ENCODE measurements around the gene CTSL. TPM values are rescaled to one million over a fixed set of nuclear protein-coding genes. Genes with fewer than 3 reads are reported as not detected.

The CTSL gene
- total and polyA plus RNA-seq, 2 experiments from 2014 or later = 34.5 to 35.3 TPM

DNA sequence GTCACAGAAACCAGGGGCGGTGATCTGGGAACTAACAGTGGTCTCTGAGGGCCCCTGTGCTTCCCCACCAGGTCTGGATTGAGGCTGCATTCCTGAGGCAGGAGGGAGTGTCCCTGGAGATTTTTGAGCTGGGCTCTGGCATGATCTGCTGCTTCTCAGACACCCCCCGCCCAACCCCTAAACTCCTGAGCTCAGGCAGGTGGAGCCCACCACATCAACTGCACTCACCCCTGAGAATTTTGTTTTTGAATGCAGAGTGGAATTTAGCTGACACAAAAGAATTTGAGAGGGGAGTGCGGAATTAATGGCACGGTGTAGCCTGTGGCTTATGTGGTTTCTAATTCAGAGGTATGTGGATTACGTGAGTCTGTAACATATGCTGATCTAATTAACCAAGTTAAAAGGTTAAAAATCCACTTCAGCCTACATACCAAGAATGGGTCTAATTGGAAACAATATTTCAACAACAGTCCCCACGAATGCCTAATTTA, 23.9 kb upstream of the CTSL start:
- Mint-ChIP-seq H3K4me3 (no peak overlapping the region), H3K4me1 (no peaks in the 10 kb centered on the region; the same call in 2 of the 3 replicates)
- H3F3A ChIP-seq (replicated peaks; ENCODE audit: low read depth) = no peaks in the 10 kb centered on the region

More for the DNA sequence above, 23.9 kb upstream of the CTSL start:
- Histone ChIP-seq H3K4me3 (no peak overlapping the region), H3K36me3 (ENCODE audit: insufficient read depth) (peaks cover 50% of the 10 kb centered on the region), H2AFZ (no peak overlapping the region), H4K20me1 (replicated peaks; ENCODE audit: insufficient read depth) (peaks cover 2% of the 10 kb centered on the region; the same call in 1 of the 2 replicates), H3K79me2 (replicated peaks; ENCODE audit: insufficient read depth) (no peaks in the 10 kb centered on the region), H3K27ac (ENCODE audit: low read depth) (peak overlapping the region; percentile 73), H3K27me3 (ENCODE audit: insufficient read depth) (no peaks in the 10 kb centered on the region), H3K4me1 (ENCODE audit: insufficient read depth) (no peaks in the 10 kb centered on the region), H3K4me2 (no peak overlapping the region), H3K9me2 (ENCODE audit: insufficient read depth) (no peaks in the 10 kb centered on the region)
- Mint-ChIP-seq H3K27ac (peak overlapping the region; percentile 89), H3K36me3 (ENCODE audit: low read depth) (peaks cover 85% of the 10 kb centered on the region), H3K9me3 (no peaks in the 10 kb centered on the region), H3K27me3 (ENCODE audit: insufficient read depth, low read depth, poor library complexity) (peaks cover 2% of the 10 kb centered on the region)
- ATAC-seq (peak; percentile 78), DNase-seq (ENCODE audit: low spot score) (peak; percentile 57)
- no peak for TF ChIP-seq ZNF114 (CRISPR knock-in tag; IDR thresholded peaks at IDR 0.05)
- TF ChIP-seq EZH2phosphoT487 (IDR thresholded peaks at IDR 0.05; ENCODE audit: unreplicated experiment) = no peak
- no peak for TF ChIP-seq POLR2AphosphoS5 (IDR thresholded peaks at IDR 0.05; ENCODE audit: low read depth)
- no peak for TF ChIP-seq CREB1 (CRISPR knock-in tag; IDR thresholded peaks at IDR 0.05; ENCODE audit: low read depth)
- TF ChIP-seq, protein P1, sequence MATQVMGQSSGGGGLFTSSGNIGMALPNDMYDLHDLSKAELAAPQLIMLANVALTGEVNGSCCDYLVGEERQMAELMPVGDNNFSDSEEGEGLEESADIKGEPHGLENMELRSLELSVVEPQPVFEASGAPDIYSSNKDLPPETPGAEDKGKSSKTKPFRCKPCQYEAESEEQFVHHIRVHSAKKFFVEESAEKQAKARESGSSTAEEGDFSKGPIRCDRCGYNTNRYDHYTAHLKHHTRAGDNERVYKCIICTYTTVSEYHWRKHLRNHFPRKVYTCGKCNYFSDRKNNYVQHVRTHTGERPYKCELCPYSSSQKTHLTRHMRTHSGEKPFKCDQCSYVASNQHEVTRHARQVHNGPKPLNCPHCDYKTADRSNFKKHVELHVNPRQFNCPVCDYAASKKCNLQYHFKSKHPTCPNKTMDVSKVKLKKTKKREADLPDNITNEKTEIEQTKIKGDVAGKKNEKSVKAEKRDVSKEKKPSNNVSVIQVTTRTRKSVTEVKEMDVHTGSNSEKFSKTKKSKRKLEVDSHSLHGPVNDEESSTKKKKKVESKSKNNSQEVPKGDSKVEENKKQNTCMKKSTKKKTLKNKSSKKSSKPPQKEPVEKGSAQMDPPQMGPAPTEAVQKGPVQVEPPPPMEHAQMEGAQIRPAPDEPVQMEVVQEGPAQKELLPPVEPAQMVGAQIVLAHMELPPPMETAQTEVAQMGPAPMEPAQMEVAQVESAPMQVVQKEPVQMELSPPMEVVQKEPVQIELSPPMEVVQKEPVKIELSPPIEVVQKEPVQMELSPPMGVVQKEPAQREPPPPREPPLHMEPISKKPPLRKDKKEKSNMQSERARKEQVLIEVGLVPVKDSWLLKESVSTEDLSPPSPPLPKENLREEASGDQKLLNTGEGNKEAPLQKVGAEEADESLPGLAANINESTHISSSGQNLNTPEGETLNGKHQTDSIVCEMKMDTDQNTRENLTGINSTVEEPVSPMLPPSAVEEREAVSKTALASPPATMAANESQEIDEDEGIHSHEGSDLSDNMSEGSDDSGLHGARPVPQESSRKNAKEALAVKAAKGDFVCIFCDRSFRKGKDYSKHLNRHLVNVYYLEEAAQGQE (IDR thresholded peaks at IDR 0.05; ENCODE audit: unreplicated experiment) = no peak
- TF ChIP-seq, protein P2, sequence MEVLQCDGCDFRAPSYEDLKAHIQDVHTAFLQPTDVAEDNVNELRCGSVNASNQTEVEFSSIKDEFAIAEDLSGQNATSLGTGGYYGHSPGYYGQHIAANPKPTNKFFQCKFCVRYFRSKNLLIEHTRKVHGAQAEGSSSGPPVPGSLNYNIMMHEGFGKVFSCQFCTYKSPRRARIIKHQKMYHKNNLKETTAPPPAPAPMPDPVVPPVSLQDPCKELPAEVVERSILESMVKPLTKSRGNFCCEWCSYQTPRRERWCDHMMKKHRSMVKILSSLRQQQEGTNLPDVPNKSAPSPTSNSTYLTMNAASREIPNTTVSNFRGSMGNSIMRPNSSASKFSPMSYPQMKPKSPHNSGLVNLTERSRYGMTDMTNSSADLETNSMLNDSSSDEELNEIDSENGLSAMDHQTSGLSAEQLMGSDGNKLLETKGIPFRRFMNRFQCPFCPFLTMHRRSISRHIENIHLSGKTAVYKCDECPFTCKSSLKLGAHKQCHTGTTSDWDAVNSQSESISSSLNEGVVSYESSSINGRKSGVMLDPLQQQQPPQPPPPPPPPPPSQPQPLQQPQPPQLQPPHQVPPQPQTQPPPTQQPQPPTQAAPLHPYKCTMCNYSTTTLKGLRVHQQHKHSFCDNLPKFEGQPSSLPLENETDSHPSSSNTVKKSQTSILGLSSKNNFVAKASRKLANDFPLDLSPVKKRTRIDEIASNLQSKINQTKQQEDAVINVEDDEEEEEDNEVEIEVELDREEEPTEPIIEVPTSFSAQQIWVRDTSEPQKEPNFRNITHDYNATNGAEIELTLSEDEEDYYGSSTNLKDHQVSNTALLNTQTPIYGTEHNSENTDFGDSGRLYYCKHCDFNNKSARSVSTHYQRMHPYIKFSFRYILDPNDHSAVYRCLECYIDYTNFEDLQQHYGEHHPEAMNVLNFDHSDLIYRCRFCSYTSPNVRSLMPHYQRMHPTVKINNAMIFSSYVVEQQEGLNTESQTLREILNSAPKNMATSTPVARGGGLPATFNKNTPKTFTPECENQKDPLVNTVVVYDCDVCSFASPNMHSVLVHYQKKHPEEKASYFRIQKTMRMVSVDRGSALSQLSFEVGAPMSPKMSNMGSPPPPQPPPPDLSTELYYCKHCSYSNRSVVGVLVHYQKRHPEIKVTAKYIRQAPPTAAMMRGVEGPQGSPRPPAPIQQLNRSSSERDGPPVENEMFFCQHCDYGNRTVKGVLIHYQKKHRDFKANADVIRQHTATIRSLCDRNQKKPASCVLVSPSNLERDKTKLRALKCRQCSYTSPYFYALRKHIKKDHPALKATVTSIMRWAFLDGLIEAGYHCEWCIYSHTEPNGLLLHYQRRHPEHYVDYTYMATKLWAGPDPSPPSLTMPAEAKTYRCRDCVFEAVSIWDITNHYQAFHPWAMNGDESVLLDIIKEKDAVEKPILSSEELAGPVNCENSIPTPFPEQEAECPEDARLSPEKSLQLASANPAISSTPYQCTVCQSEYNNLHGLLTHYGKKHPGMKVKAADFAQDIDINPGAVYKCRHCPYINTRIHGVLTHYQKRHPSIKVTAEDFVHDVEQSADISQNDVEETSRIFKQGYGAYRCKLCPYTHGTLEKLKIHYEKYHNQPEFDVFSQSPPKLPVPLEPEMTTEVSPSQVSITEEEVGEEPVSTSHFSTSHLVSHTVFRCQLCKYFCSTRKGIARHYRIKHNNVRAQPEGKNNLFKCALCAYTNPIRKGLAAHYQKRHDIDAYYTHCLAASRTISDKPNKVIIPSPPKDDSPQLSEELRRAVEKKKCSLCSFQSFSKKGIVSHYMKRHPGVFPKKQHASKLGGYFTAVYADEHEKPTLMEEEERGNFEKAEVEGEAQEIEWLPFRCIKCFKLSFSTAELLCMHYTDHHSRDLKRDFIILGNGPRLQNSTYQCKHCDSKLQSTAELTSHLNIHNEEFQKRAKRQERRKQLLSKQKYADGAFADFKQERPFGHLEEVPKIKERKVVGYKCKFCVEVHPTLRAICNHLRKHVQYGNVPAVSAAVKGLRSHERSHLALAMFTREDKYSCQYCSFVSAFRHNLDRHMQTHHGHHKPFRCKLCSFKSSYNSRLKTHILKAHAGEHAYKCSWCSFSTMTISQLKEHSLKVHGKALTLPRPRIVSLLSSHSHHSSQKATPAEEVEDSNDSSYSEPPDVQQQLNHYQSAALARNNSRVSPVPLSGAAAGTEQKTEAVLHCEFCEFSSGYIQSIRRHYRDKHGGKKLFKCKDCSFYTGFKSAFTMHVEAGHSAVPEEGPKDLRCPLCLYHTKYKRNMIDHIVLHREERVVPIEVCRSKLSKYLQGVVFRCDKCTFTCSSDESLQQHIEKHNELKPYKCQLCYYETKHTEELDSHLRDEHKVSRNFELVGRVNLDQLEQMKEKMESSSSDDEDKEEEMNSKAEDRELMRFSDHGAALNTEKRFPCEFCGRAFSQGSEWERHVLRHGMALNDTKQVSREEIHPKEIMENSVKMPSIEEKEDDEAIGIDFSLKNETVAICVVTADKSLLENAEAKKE (CRISPR knock-in tag; IDR thresholded peaks at IDR 0.05) = no peak
- no peak for TF ChIP-seq STAT1 (IDR thresholded peaks at IDR 0.05; ENCODE audit: unreplicated experiment)
- TF ChIP-seq JUNB (IDR thresholded peaks at IDR 0.05; ENCODE audit: unreplicated experiment) = no peak
- TF ChIP-seq NANOG (IDR thresholded peaks at IDR 0.05; ENCODE audit: borderline replicate concordance) = no peak
- TF ChIP-seq, protein P3, sequence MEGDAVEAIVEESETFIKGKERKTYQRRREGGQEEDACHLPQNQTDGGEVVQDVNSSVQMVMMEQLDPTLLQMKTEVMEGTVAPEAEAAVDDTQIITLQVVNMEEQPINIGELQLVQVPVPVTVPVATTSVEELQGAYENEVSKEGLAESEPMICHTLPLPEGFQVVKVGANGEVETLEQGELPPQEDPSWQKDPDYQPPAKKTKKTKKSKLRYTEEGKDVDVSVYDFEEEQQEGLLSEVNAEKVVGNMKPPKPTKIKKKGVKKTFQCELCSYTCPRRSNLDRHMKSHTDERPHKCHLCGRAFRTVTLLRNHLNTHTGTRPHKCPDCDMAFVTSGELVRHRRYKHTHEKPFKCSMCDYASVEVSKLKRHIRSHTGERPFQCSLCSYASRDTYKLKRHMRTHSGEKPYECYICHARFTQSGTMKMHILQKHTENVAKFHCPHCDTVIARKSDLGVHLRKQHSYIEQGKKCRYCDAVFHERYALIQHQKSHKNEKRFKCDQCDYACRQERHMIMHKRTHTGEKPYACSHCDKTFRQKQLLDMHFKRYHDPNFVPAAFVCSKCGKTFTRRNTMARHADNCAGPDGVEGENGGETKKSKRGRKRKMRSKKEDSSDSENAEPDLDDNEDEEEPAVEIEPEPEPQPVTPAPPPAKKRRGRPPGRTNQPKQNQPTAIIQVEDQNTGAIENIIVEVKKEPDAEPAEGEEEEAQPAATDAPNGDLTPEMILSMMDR (conservative IDR thresholded peaks at IDR 0.05; ENCODE audit: low read depth in 2 of 2) = no peak
- no peak for TF ChIP-seq EZH2 (IDR thresholded peaks at IDR 0.05; ENCODE audit: low read depth, unreplicated experiment)
- TF ChIP-seq, protein P4, sequence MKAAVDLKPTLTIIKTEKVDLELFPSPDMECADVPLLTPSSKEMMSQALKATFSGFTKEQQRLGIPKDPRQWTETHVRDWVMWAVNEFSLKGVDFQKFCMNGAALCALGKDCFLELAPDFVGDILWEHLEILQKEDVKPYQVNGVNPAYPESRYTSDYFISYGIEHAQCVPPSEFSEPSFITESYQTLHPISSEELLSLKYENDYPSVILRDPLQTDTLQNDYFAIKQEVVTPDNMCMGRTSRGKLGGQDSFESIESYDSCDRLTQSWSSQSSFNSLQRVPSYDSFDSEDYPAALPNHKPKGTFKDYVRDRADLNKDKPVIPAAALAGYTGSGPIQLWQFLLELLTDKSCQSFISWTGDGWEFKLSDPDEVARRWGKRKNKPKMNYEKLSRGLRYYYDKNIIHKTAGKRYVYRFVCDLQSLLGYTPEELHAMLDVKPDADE (IDR thresholded peaks at IDR 0.05) = no peak
- no peak for TF ChIP-seq ZNF331 (CRISPR knock-in tag; IDR thresholded peaks at IDR 0.05; ENCODE audit: low read depth)
